Ramos (cell line): ENCODE results near the gene ARL15.
"Not testable (repeated sequence)": the region's sequence is repeated elsewhere in the genome, so short reads cannot be mapped to it uniquely, and the experiment has no call there.

Experiments used
- in situ Hi-C: fragments of 300-500 bp; cut with MboI; formaldehyde crosslinking; loops from one replicate; pipeline ENCODE4 v1.14.3; 2022; ENCODE audit warnings: low sequenced_read_pairs; ENCODE audit not compliant: unreplicated experiment

ARL15 gene

GRCh38 chr5:53884844-53885243 is 425.5 kb downstream of the ARL15 start:
- in situ Hi-C loops: no loop called here

- in situ Hi-C loops: no loop called here
Measured at GRCh38 chr5:53884417-53884816, 426.0 kb downstream of the ARL15 start.

GRCh38 chr5:53882676-53883031 is 427.7 kb downstream of the ARL15 start:
- in situ Hi-C loops: no loop called here

GRCh38 chr5:53882006-53882675 is 428.2 kb downstream of the ARL15 start:
- in situ Hi-C loops: no loop called here

GRCh38 chr5:53879708-53880323 is 430.6 kb downstream of the ARL15 start:
- in situ Hi-C loops: no loop called here

GRCh38 chr5:53878015-53878414 is 432.4 kb downstream of the ARL15 start:
- in situ Hi-C loops: no loop called here

- in situ Hi-C loops: no loop called here
Measured at GRCh38 chr5:53877243-53877642, 433.1 kb downstream of the ARL15 start.

GRCh38 chr5:53874409-53874808 is 436.0 kb downstream of the ARL15 start:
- in situ Hi-C loops: no loop called here

- in situ Hi-C loops: no loop called here
Measured at GRCh38 chr5:53873235-53873634, 437.1 kb downstream of the ARL15 start.

GRCh38 chr5:53871775-53872174 is 438.6 kb downstream of the ARL15 start:
- in situ Hi-C loops: no loop called here

- in situ Hi-C loops: no loop called here
Measured at GRCh38 chr5:53871050-53871449, 439.3 kb downstream of the ARL15 start.

GRCh38 chr5:53858700-53859456 is 451.5 kb downstream of the ARL15 start:
- in situ Hi-C loops: no loop called here

GRCh38 chr5:53856506-53856905 is 453.9 kb downstream of the ARL15 start:
- in situ Hi-C loops: no loop called here

- in situ Hi-C loops: not testable (repeated sequence)
Measured at GRCh38 chr5:53836851-53837430, 473.4 kb downstream of the ARL15 start.

- in situ Hi-C loops: no loop called here
Measured at GRCh38 chr5:53834500-53834899, 475.9 kb downstream of the ARL15 start.
